Measurements from ENCODE around the gene PITPNC1. TPM values are rescaled to one million over a fixed set of nuclear protein-coding genes. Genes with fewer than 3 reads are reported as not detected.

PITPNC1 gene
- total RNA-seq, 1 donor from 2014 or later: 8.1 TPM

DNA sequence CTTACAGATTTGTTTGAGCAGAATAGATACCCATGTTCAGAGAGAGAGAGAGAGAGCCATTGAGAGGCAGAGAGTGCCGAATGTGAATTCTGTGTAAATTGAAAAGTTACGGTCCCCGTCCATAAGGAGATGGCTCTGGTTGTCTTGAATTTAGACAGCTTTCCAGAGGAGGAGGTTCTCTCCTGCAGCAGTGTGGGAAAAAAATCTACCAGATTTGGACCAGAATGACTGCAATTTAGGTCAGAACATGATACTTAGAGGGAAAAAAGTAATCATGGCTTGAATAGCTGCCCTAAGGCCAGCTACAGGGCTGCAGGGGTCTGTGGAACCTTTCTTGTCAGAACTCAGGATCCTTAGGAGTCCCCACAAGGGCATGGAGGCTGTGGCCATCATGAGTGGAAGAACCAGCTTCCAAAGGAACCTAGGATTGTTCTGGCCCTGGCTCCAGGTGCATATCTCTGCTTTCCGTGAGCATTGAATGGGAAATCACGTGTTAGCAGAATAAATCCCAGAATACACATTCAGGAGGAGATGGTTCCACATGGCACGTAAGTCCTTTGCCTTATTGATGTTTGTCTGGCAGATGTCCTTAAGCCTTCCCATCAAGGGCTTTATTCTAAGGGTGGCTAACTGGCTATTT is 13.0 kb downstream of the PITPNC1 start:
- Histone ChIP-seq H3K27me3 (no peaks in the 10 kb centered on the region), H3K36me3 (no peaks in the 10 kb centered on the region), H3K9me3 (no peaks in the 10 kb centered on the region), H3K27ac (peak overlapping the region; percentile 59), H3K4me3 (no peak overlapping the region), H3K4me1 (peaks cover 21% of the 10 kb centered on the region)
- TF ChIP-seq POLR2A (IDR thresholded peaks at IDR 0.05) (no peak), POLR2AphosphoS5 (IDR thresholded peaks at IDR 0.05; ENCODE audit: insufficient read depth in 1 of 2, low read depth in 1 of 2) (no peak), CTCF (IDR thresholded peaks at IDR 0.05) (no peak)
- no peak for DNase-seq (ENCODE audit: extremely low spot score in 2 of 2)
- intact Hi-C loops (cut with DNase I): no loop called here

GRCh38 chr17:67390646-67391361 is 13.7 kb downstream of the PITPNC1 start:
- intact Hi-C loops (cut with DNase I): no loop called here
- H3K27ac ChIP-seq: peak overlapping the region; percentile 59
- H3K9me3 ChIP-seq: no peaks in the 10 kb centered on the region
- TF ChIP-seq CTCF (IDR thresholded peaks at IDR 0.05) (no peak), POLR2AphosphoS5 (IDR thresholded peaks at IDR 0.05; ENCODE audit: insufficient read depth in 1 of 2, low read depth in 1 of 2) (peak in 1 of 2 donors; percentile 26)
- H3K36me3 ChIP-seq: no peaks in the 10 kb centered on the region
- H3K27me3 ChIP-seq: no peaks in the 10 kb centered on the region
- H3K4me3 ChIP-seq: peak overlapping the region in 1 of 2 donors; percentile 13
- H3K4me1 ChIP-seq: peaks cover 21% of the 10 kb centered on the region
- no peak for DNase-seq (ENCODE audit: extremely low spot score in 2 of 2)

DNA sequence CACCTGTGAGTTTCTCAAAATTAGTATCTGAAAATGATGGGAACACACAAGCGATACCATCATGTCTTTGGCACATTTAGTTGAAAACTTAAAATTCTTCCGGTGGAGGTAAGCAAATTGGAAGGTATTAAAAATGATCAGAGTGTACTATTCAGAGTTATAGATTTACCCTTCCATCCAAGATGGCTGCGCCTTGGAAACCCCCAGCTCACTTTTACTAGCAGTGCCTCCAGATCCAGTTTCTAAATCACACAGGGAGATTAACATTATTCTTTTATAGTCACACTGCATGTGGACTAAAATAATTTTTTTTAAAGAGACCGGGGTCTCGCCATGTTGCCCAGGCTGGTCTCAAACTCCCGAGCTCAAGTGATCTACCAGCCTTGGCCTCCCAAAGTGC is 15.0 kb downstream of the PITPNC1 start:
- H3K4me3 ChIP-seq: no peak overlapping the region
- H3K27ac ChIP-seq: no peak overlapping the region
- no peaks in the 10 kb centered on the region for H3K9me3 ChIP-seq
- H3K36me3 ChIP-seq: no peaks in the 10 kb centered on the region
- H3K27me3 ChIP-seq: no peaks in the 10 kb centered on the region
- DNase-seq (ENCODE audit: extremely low spot score in 2 of 2): no peak
- H3K4me1 ChIP-seq: peaks cover 21% of the 10 kb centered on the region
- TF ChIP-seq POLR2A (IDR thresholded peaks at IDR 0.05) (no peak), POLR2AphosphoS5 (IDR thresholded peaks at IDR 0.05; ENCODE audit: insufficient read depth in 1 of 2, low read depth in 1 of 2) (no peak)
- intact Hi-C loops (cut with DNase I): no loop called here

- TF ChIP-seq CTCF (IDR thresholded peaks at IDR 0.05): no peak
- TF ChIP-seq POLR2AphosphoS5 (IDR thresholded peaks at IDR 0.05; ENCODE audit: insufficient read depth in 1 of 2, low read depth in 1 of 2): no peak
- TF ChIP-seq POLR2A (IDR thresholded peaks at IDR 0.05): no peak
- H3K4me1 ChIP-seq: peaks cover 21% of the 10 kb centered on the region
- no peaks in the 10 kb centered on the region for H3K9me3 ChIP-seq
- no peaks in the 10 kb centered on the region for H3K36me3 ChIP-seq
- H3K27me3 ChIP-seq: no peaks in the 10 kb centered on the region
- no peak for DNase-seq (ENCODE audit: extremely low spot score in 2 of 2)
- H3K4me3 ChIP-seq: no peak overlapping the region
- intact Hi-C loops (cut with DNase I): no loop called here
- no peak overlapping the region for H3K27ac ChIP-seq
These were observed 16.8 kb downstream of the PITPNC1 start for GRCh38 chr17:67393809-67394397.

DNA sequence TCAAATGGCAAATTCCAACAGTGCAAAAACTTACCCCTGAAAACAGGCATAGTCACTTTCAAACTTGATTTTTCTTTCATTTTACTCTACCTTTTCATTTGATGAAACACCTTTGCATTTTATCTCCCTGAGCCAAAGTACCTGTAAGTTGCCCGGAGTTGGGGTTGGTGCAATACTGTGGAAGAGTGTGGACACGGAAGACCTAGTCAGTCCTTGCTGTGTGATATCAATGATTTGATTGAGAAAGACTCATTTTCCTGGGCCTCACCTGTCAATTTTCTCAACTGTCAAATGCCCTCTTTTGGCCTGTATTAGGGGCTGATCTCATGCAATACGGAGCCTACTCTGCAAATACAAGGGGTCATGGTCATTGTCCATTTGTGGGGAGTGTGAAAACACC is 22.6 kb downstream of the PITPNC1 start:
- H3K27me3 ChIP-seq: no peaks in the 10 kb centered on the region
- no peak overlapping the region for H3K27ac ChIP-seq
- intact Hi-C loops (cut with DNase I): no loop called here
- H3K36me3 ChIP-seq: no peaks in the 10 kb centered on the region
- no peak overlapping the region for H3K4me3 ChIP-seq
- DNase-seq (ENCODE audit: extremely low spot score in 2 of 2): no peak
- no peaks in the 10 kb centered on the region for H3K9me3 ChIP-seq
- no peak for TF ChIP-seq POLR2AphosphoS5 (IDR thresholded peaks at IDR 0.05; ENCODE audit: insufficient read depth in 1 of 2, low read depth in 1 of 2)
- no peak for TF ChIP-seq CTCF (IDR thresholded peaks at IDR 0.05)
- peaks cover 14% of the 10 kb centered on the region for H3K4me1 ChIP-seq
